NT2/D1 (cell line): ENCODE measurements around the gene PIK3CB.
"Not testable (repeated sequence)": the region's sequence is repeated elsewhere in the genome, so short reads cannot be mapped to it uniquely, and the experiment has no call there.

Experiments
- DNase-seq: peaks from one replicate; pipeline ENCODE4 v3.0.0-alpha.2; 2011; ENCODE audit warnings: low read depth, low spot score
- H3K27me3 ChIP-seq: 2 replicates; pipeline ENCODE4 v1.6.0; 2011; ENCODE audit warnings: mild to moderate bottlenecking; ENCODE audit not compliant: insufficient read length, insufficient read depth
- H3K36me3 ChIP-seq: 2 replicates; pipeline ENCODE4 v1.6.1; 2011; ENCODE audit warnings: mild to moderate bottlenecking, low read length, mixed read lengths; ENCODE audit not compliant: insufficient read depth, insufficient read length
- H3K4me1 ChIP-seq: 2 replicates; pipeline ENCODE4 v1.5.1; 2011; ENCODE audit not compliant: insufficient read depth, insufficient read length
- H3K4me3 ChIP-seq: 2 replicates; pipeline ENCODE4 v1.5.1; 2011; ENCODE audit warnings: low read depth; ENCODE audit not compliant: insufficient read length
- H3K9ac ChIP-seq: 2 replicates; pipeline ENCODE4 v1.6.0; 2011; ENCODE audit warnings: low read depth; ENCODE audit not compliant: insufficient read length
- H3K9me3 ChIP-seq: 2 replicates; pipeline ENCODE4 v1.5.1; 2011; ENCODE audit warnings: mild to moderate bottlenecking, low read length; ENCODE audit not compliant: insufficient read depth
- SUZ12 ChIP-seq: IDR thresholded peaks from 2 replicates; pipeline ENCODE4 v1.6.1; 2011; ENCODE audit not compliant: insufficient read length, insufficient read depth; ENCODE audit errors: extremely low read depth
- YY1 ChIP-seq: IDR thresholded peaks from 2 replicates; pipeline ENCODE4 v1.6.1; 2011; ENCODE audit not compliant: insufficient read length, insufficient read depth
- ZNF274 ChIP-seq: IDR thresholded peaks from 2 replicates; pipeline ENCODE4 v1.6.1; 2011; ENCODE audit warnings: mild to moderate bottlenecking, low read depth, low read length

The PIK3CB gene

DNA sequence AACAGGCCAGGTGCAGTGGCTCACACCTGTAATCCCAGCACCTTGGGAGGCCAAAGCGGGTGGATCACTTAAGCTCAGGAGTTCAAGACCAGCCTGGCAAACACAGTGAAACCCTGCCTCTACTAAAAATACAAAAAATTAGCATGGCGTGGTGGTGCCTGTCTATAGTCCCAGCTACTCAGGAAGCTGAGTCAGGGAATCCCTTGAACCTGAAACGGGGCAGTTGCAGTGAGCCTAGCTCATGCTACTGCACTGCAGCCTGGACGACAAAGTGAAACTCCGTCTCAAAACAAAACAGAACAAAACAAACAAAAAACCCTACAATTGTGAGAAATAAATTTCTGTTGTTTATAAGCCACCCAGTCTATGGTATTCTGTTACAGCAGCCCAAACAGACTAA is 94.7 kb downstream of the PIK3CB start:
- TF ChIP-seq YY1 (no peak), SUZ12 (no peak), ZNF274 (no peak)
- no peaks in the 10 kb centered on the region for H3K27me3 ChIP-seq
- H3K9me3 ChIP-seq = no peaks in the 10 kb centered on the region
- H3K9ac ChIP-seq = no peak overlapping the region
- H3K36me3 ChIP-seq = peaks cover 40% of the 10 kb centered on the region
- no peak for DNase-seq
- H3K4me3 ChIP-seq = no peak overlapping the region
- no peaks in the 10 kb centered on the region for H3K4me1 ChIP-seq

GRCh38 chr3:138732456-138732855 is 102.3 kb downstream of the PIK3CB start:
- H3K4me1 ChIP-seq = no peaks in the 10 kb centered on the region
- DNase-seq = no peak
- no peak for TF ChIP-seq YY1
- no peak for TF ChIP-seq ZNF274
- no peak for TF ChIP-seq SUZ12
- no peak overlapping the region for H3K9ac ChIP-seq
- H3K36me3 ChIP-seq = peaks cover 28% of the 10 kb centered on the region
- no peak overlapping the region for H3K4me3 ChIP-seq
- H3K9me3 ChIP-seq = no peaks in the 10 kb centered on the region
- H3K27me3 ChIP-seq = no peaks in the 10 kb centered on the region

GRCh38 chr3:138726946-138727730 is 107.6 kb downstream of the PIK3CB start:
- H3K4me3 ChIP-seq = no peak overlapping the region
- no peaks in the 10 kb centered on the region for H3K27me3 ChIP-seq
- no peak overlapping the region for H3K9ac ChIP-seq
- TF ChIP-seq YY1 = no peak
- peaks cover 4% of the 10 kb centered on the region for H3K36me3 ChIP-seq
- DNase-seq = no peak
- H3K9me3 ChIP-seq = no peaks in the 10 kb centered on the region
- no peaks in the 10 kb centered on the region for H3K4me1 ChIP-seq

DNA sequence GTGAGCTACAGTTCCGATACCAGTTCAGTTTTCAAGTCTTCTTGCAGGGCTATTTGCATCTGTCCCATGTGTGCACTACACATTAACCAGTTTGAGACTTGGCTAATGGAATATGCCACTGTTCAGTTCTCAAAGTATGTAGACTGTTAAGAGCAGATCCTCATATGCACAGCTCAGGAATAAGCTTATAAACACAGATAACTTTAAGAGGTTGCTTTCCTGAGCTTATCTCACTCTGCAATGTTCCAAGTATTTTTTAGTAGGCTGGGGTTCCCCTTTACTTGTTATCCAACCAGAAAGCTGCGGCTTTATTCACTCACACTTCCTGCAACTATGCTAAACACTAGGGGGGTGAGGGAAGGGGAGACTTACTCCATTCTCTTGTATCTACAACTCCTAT is 108.7 kb downstream of the PIK3CB start:
- not testable (repeated sequence) for H3K9ac ChIP-seq, H3K4me3 ChIP-seq, DNase-seq

DNA sequence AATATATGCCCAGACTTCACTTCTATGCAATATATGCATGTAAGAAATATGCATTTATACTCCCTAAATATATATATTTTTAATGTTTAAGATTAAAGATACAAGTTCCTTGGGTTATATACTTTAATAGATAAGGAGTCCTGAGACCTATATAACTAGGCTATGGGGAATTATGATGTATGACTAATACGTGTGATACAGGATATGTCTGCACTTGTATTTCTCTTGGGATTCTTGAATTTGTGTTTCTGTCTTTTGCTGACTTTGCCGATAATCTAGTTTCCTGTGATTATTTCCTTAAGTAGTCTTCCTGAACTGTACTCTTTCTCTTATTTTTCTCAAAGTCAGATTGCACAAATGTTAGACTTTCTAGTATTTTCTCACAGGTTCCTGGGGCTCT is 109.6 kb downstream of the PIK3CB start:
- Histone ChIP-seq H3K9ac (no peak overlapping the region), H3K4me1 (no peaks in the 10 kb centered on the region), H3K9me3 (no peaks in the 10 kb centered on the region), H3K4me3 (no peak overlapping the region), H3K27me3 (no peaks in the 10 kb centered on the region), H3K36me3 (no peaks in the 10 kb centered on the region)
- TF ChIP-seq SUZ12 (no peak), ZNF274 (no peak), YY1 (no peak)
- DNase-seq = no peak

More for the DNA sequence above, 108.7 kb downstream of the PIK3CB start:
- not testable (repeated sequence) for H3K9me3 ChIP-seq, H3K36me3 ChIP-seq, H3K4me1 ChIP-seq, H3K27me3 ChIP-seq

DNA sequence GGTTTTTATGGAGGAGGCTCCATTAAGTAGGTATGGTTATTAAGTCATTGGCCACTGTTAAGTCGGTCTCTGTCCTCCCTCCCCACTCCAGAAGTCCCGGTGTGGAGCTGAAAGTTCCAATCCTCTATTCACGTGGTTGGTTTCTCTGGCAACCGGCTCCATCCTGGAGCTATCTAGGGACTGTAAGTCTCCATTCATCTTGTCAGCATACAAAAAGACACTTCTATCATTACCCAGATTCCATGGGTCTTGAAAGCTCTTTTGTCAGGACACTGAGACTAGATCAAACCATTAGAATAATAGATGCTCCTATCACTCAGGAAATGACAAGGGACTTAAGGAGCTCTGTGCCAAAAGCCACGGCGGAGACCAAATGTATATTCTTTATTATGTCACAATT is 110.3 kb downstream of the PIK3CB start:
- no peak for DNase-seq
- Histone ChIP-seq H3K9me3 (no peaks in the 10 kb centered on the region), H3K4me3 (no peak overlapping the region), H3K4me1 (no peaks in the 10 kb centered on the region), H3K9ac (no peak overlapping the region), H3K36me3 (no peaks in the 10 kb centered on the region), H3K27me3 (no peaks in the 10 kb centered on the region)
- TF ChIP-seq YY1 = no peak
- TF ChIP-seq ZNF274 = no peak
- TF ChIP-seq SUZ12 = no peak

GRCh38 chr3:138718849-138719248 is 115.9 kb downstream of the PIK3CB start:
- no peak for TF ChIP-seq ZNF274
- no peak for TF ChIP-seq SUZ12
- no peak for TF ChIP-seq YY1
- H3K4me3 ChIP-seq = no peak overlapping the region

More at GRCh38 chr3:138718849-138719248, 115.9 kb downstream of the PIK3CB start:
- H3K36me3 ChIP-seq = peaks cover 3% of the 10 kb centered on the region
- DNase-seq = no peak
- no peaks in the 10 kb centered on the region for H3K4me1 ChIP-seq
- H3K27me3 ChIP-seq = no peaks in the 10 kb centered on the region
- no peak overlapping the region for H3K9ac ChIP-seq
- H3K9me3 ChIP-seq = no peaks in the 10 kb centered on the region
